ENCODE measurements around the gene COQ10A. TPM values are rescaled to one million over a fixed set of nuclear protein-coding genes. Genes with fewer than 3 reads are reported as not detected.

The COQ10A gene
- total RNA-seq, 2 experiments from 2014 or later: 3.5 to 6.1 TPM

- H3K27me3 Mint-ChIP-seq (ENCODE audit: low read depth): no peaks in the 10 kb centered on the region
- H3K36me3 Mint-ChIP-seq (ENCODE audit: low read depth): peaks cover 5% of the 10 kb centered on the region
- intact Hi-C loops (cut with micrococcal nuclease): no loop called here
- CTCF ChIA-PET: interaction anchor here (0.6 to 1.5 kb wide), 2 partner anchors 11 to 515 kb away, joined by 3 to 4 read pairs; partner anchors contain the start of gene CNPY2
- H3K4me1 Mint-ChIP-seq (ENCODE audit: low read depth): peaks cover 13% of the 10 kb centered on the region
- no peaks in the 10 kb centered on the region for H3K9me3 Mint-ChIP-seq
- no peak overlapping the region for H3K27ac Mint-ChIP-seq
- H3K4me3 Mint-ChIP-seq: no peak overlapping the region
- DNase-seq: no peak
Observed at GRCh38 chr12:56304872-56305590, 38.3 kb downstream of the COQ10A start.

DNA sequence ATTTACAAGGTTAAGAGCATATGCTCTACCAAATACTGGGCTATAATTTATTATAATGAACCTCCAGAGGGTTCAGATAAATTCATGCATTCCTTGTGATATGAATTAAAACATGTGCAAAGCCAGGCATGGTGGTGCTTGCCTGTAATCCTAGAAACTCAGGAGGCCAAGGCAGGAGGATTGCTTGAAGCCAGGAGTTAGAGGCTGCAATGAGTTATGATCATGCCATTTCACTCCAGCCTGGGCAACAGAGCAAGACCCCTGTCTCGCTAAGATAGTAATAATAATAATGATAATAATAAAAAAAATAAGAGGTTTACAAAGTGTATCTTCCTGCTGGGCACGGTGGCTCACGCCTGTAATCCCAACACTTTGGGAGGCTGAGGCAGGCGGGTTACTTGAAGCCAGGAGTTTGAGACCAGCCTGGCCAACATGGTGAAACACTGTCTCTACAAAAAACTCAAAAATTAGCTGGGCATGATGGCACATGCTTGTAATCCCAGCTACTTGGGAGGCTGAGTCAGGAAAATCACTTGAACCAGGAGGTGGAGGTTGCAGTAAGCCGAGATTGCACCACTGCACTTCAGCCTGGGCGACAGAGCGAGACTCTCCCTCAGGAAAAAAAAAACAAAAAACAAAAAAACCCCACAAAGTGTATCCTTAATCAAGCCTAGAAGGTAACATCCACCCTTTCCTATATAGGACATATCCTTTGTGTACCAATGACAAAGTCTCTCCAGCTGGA lies 40.7 kb downstream of the COQ10A start:
- Mint-ChIP-seq H3K9me3 (no peaks in the 10 kb centered on the region), H3K27ac (no peak overlapping the region), H3K27me3 (ENCODE audit: low read depth) (no peaks in the 10 kb centered on the region), H3K4me1 (ENCODE audit: low read depth) (peaks cover 3% of the 10 kb centered on the region), H3K4me3 (no peak overlapping the region), H3K36me3 (ENCODE audit: low read depth) (peaks cover 5% of the 10 kb centered on the region)
- CTCF ChIA-PET: interaction anchor here (0.7 to 1.1 kb wide), 2 partner anchors 8 to 9 kb away, joined by 3 read pairs; partner anchors contain the start of gene CNPY2
- no peak for DNase-seq
- intact Hi-C loops (cut with micrococcal nuclease): no loop called here

DNA sequence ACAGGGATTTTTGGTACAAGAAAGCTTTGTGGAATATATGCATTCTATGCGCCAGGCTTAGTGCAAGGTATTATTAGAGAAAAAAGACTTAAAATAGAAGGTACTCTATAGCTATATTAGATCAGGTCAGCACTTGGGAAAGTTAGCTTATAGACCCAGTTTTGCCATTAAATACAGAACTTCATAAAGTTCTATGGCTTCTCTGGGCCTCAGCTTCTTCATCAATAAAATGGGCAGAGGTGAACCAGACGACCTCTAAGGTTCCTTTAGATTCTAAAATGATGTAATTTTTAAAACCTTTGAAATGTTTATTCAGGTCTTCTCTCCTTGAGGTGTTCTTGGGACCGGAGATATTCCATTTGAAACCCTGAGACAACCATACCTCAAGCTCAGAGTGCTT lies 42.0 kb downstream of the COQ10A start:
- Mint-ChIP-seq H3K4me3 (no peak overlapping the region), H3K4me1 (ENCODE audit: low read depth) (peaks cover 2% of the 10 kb centered on the region), H3K27ac (no peak overlapping the region), H3K27me3 (ENCODE audit: low read depth) (no peaks in the 10 kb centered on the region), H3K9me3 (no peaks in the 10 kb centered on the region), H3K36me3 (ENCODE audit: low read depth) (peaks cover 5% of the 10 kb centered on the region)
- intact Hi-C loops (cut with micrococcal nuclease): no loop called here
- CTCF ChIA-PET: interaction anchor here (0.7 to 1.5 kb wide), 3 partner anchors 11 to 155 kb away, joined by 3 to 4 read pairs (median 4); no protein-coding TSS in a partner anchor
- DNase-seq: no peak

DNA sequence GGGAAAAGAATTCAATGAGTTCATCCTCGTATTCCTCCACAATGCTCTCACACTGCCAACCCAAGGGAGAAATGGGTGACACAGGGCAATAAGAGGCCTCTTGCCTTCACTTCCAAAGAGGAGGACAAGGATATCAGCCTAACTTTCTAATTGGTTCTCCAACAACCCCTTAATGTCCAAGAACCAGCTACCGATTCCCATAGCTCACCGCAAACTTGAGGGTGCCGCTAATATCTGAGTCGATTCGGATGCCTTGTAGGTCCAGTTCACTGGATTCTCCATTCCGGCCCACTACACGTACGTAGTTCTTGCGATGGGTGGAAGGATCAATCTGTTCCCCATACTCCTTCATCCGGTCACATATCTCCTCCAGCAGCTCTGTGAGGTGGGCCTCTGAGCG lies 44.3 kb downstream of the COQ10A start:
- Mint-ChIP-seq H3K36me3 (ENCODE audit: low read depth) (peaks cover 10% of the 10 kb centered on the region), H3K4me3 (no peak overlapping the region), H3K27ac (no peak overlapping the region), H3K9me3 (no peaks in the 10 kb centered on the region), H3K4me1 (ENCODE audit: low read depth) (peaks cover 13% of the 10 kb centered on the region), H3K27me3 (ENCODE audit: low read depth) (no peaks in the 10 kb centered on the region)
- CTCF ChIA-PET: interaction anchor here (0.6 to 1.8 kb wide), 4 partner anchors 18 to 193 kb away, joined by 3 to 4 read pairs (median 4); partner anchors contain the start of genes STAT2 and ZC3H10
- no peak for DNase-seq
- intact Hi-C loops (cut with micrococcal nuclease): no loop called here

GRCh38 chr12:56315249-56315621 lies 48.5 kb downstream of the COQ10A start:
- DNase-seq: no peak
- CTCF ChIA-PET: interaction anchor here (0.6 to 3.3 kb wide), 8 partner anchors 8 to 149 kb away, joined by 3 to 20 read pairs (median 3); no protein-coding TSS in a partner anchor
- peak overlapping the region; percentile 97 for H3K27ac Mint-ChIP-seq
- peak overlapping the region; percentile 97 for H3K4me3 Mint-ChIP-seq
- H3K27me3 Mint-ChIP-seq (ENCODE audit: low read depth): no peaks in the 10 kb centered on the region
- H3K36me3 Mint-ChIP-seq (ENCODE audit: low read depth): peaks cover 10% of the 10 kb centered on the region
- no peaks in the 10 kb centered on the region for H3K9me3 Mint-ChIP-seq
- intact Hi-C loops (cut with micrococcal nuclease): loop anchor here (5.0 kb wide), 1 partner anchor 132 kb away; the partner anchor contains the start of gene TIMELESS
- H3K4me1 Mint-ChIP-seq (ENCODE audit: low read depth): peaks cover 18% of the 10 kb centered on the region

DNA sequence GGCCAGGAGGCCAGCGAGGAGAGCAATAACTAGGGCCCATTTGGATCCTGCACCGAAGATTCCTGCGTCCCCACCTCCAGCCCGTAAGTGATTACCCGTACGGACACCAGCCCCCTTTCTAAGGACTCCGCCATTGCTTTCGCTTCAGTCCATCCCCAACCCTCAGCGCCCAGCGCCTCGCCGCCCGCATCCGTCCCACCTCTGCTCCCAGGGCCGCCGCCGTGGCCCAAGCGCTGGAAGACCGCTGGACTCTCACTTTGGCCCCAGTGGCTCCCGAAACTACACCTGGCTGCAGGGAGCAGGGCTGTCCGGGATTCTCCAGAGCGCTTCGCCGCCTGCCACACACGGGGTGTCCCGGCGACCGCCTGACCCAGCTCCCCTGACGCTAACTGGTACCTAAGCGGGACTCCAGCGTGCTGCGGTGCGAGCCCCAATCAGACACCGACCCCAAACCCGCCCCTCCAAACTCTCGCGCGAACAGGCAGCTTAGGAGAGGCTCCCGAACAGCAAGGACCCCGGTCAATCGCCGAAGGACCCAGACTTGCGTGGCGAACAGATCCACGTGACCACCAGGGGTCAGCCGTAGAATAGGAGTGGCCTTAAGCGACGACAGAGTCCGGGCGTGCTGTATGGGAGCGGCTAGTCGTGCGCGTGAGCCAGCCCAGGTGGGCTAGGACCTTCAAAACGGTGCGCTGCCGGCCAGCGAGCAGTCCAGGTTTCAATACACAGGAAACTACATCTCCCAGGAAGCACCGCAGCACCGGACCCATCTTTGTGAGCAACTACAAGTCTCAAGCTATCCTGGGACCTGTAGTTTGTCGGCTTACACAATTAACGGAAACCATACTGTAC lies 49.1 kb downstream of the COQ10A start, which contains the start of gene CNPY2:
Gene CNPY2 (minus strand): TSS at position 367 of the 852 bp plus-strand sequence. CDS start 771 bp downstream, outside the sequence.
- peak within 1 kb of the TSS; percentile 97 for H3K4me3 Mint-ChIP-seq
- intact Hi-C loops (cut with micrococcal nuclease): loop anchor here (1.0 to 5.0 kb wide), 8 partner anchors 16 to 372 kb away; partner anchors contain the start of genes CS, IL23A, PTGES3 and SPRYD4
- H3K27me3 Mint-ChIP-seq (ENCODE audit: low read depth): no peaks in the 10 kb centered on the region
- CTCF ChIA-PET: interaction anchor here (0.6 to 3.3 kb wide), 13 partner anchors 8 to 148 kb away, joined by 3 to 20 read pairs (median 3); no protein-coding TSS in a partner anchor
- H3K36me3 Mint-ChIP-seq (ENCODE audit: low read depth): peaks cover 10% of the 10 kb centered on the region
- peaks cover 16% of the 10 kb centered on the region for H3K4me1 Mint-ChIP-seq (ENCODE audit: low read depth)
- peak; percentile 92 for DNase-seq
- peak within 1 kb of the TSS; percentile 97 for H3K27ac Mint-ChIP-seq
- H3K9me3 Mint-ChIP-seq: no peaks in the 10 kb centered on the region

GRCh38 chr12:56317675-56318074 lies 50.9 kb downstream of the COQ10A start:
- CTCF ChIA-PET: interaction anchor here (0.9 to 1.3 kb wide), 2 partner anchors 18 to 42 kb away, joined by 4 to 5 read pairs; partner anchors contain the start of gene STAT2
- Mint-ChIP-seq H3K4me1 (ENCODE audit: low read depth) (peaks cover 16% of the 10 kb centered on the region), H3K9me3 (no peaks in the 10 kb centered on the region), H3K27ac (peak overlapping the region; percentile 12), H3K4me3 (no peak overlapping the region), H3K27me3 (ENCODE audit: low read depth) (no peaks in the 10 kb centered on the region), H3K36me3 (ENCODE audit: low read depth) (peaks cover 10% of the 10 kb centered on the region)
- intact Hi-C loops (cut with micrococcal nuclease): loop anchor here (5.0 kb wide), 1 partner anchor 130 kb away; the partner anchor contains the start of gene TIMELESS
- DNase-seq: peak; percentile 43

Other genes with a start within 250 kb of the COQ10A start
- gene IKZF4, start 245.9 kb upstream of the COQ10A start, total RNA-seq: 1 to 10 TPM; 7.5 to 8.2 TPM
- gene RPS26, start 225.0 kb upstream of the COQ10A start, total RNA-seq: 10 to 100 TPM; 31.0 to 37.3 TPM
- gene ERBB3, start 186.8 kb upstream of the COQ10A start, total RNA-seq: 1 to 10 TPM; 1.0 to 1.9 TPM
- gene PA2G4, start 162.4 kb upstream of the COQ10A start, total RNA-seq: 100 to 1,000 TPM; 398 to 411 TPM
- gene RPL41, start 150.3 kb upstream of the COQ10A start, total RNA-seq: 1,000 to 10,000 TPM; 5,971 to 6,299 TPM
- 1 to 10 TPM; 6.4 to 6.6 TPM for gene ZC3H10, start 148.7 kb upstream of the COQ10A start, total RNA-seq
- gene ESYT1, start 138.7 kb upstream of the COQ10A start, total RNA-seq: 10 to 100 TPM; 87.4 to 88.9 TPM
- 10 to 100 TPM; 49.2 to 57.5 TPM for gene MYL6B, start 114.4 kb upstream of the COQ10A start, total RNA-seq
- 100 to 1,000 TPM; 841 to 868 TPM for gene MYL6, start 108.6 kb upstream of the COQ10A start, total RNA-seq
- 10 to 100 TPM; 75.8 to 79.0 TPM for gene SMARCC2, start 77.5 kb upstream of the COQ10A start, total RNA-seq
- 10 to 100 TPM; 26.0 TPM for gene RNF41, start 45.0 kb upstream of the COQ10A start, total RNA-seq
- gene NABP2, start 42.6 kb upstream of the COQ10A start, total RNA-seq: 10 to 100 TPM; 57.4 to 59.0 TPM
- gene SLC39A5, start 36.9 kb upstream of the COQ10A start, total RNA-seq: 1 to 10 TPM in 1 of 2 experiments, under 1 TPM in 1; 0.98 to 1.8 TPM
- gene ANKRD52, start 8.6 kb upstream of the COQ10A start, total RNA-seq: 10 to 100 TPM; 23.6 to 25.6 TPM
- gene CS, start 33.4 kb downstream of the COQ10A start, total RNA-seq: 100 to 1,000 TPM; 330 to 336 TPM
- gene CNPY2, start 49.0 kb downstream of the COQ10A start, total RNA-seq: 10 to 100 TPM; 47.5 to 57.3 TPM
- gene PAN2, start 67.1 kb downstream of the COQ10A start, total RNA-seq: 10 to 100 TPM; 82.7 to 85.4 TPM
- 10 to 100 TPM in 1 of 2 experiments, 1 to 10 TPM in 1; 9.0 to 12.6 TPM for gene IL23A, start 71.9 kb downstream of the COQ10A start, total RNA-seq
- gene STAT2, start 93.2 kb downstream of the COQ10A start, total RNA-seq: 100 to 1,000 TPM; 109 to 119 TPM
- gene APOF, start 95.9 kb downstream of the COQ10A start, total RNA-seq: not detected
- 10 to 100 TPM; 69.9 to 70.8 TPM for gene TIMELESS, start 182.5 kb downstream of the COQ10A start, total RNA-seq
- not detected for gene MIP, start 187.7 kb downstream of the COQ10A start, total RNA-seq
- 1 to 10 TPM; 2.2 TPM for gene SPRYD4, start 201.6 kb downstream of the COQ10A start, total RNA-seq
- gene GLS2, start 221.2 kb downstream of the COQ10A start, total RNA-seq: 1 to 10 TPM; 4.6 to 5.5 TPM

Measured in activated naive CD4-positive, alpha-beta T cell treated with anti-CD3 and anti-CD28 coated beads for 36 hours (primary cell).